WTC11 (cell line): Measurements from ENCODE around the gene RLN3. TPM values are rescaled to one million over a fixed set of nuclear protein-coding genes. Genes with fewer than 3 reads are reported as not detected.

Source experiments
- ATAC-seq: fragments of 200-7000 bp; cut with Tn5 transposase; 2 replicates; pipeline ENCODE4 v1.10.0; 2021; ENCODE audit warnings: mild to moderate bottlenecking, moderate library complexity
- CTCF ChIA-PET: fragments of 300-600 bp; sonication (Branson Sonifier 250); formaldehyde crosslinking; loops from one replicate; lab custom pipeline; 2021; ENCODE audit warnings: antibody characterized with exemption; lab: Charles Lee
- POLR2A ChIA-PET: fragments of 350-600 bp; sonication (Branson Sonifier 250); formaldehyde crosslinking; loops from one replicate; lab custom pipeline; 2021; ENCODE audit warnings: antibody characterized with exemption; lab: Charles Lee
- DNase-seq: peaks from one replicate; pipeline ENCODE4 v3.0.0; 2021; ENCODE audit warnings: low spot score
- H3K27ac Mint-ChIP-seq: 2 replicates; pipeline ENCODE4 v1.8.0; 2021; ENCODE audit warnings: mixed read lengths
- H3K27me3 Mint-ChIP-seq: 2 replicates; pipeline ENCODE4 v1.8.0; 2021; ENCODE audit warnings: low read depth, mild to moderate bottlenecking, moderate library complexity, mixed read lengths
- H3K36me3 Mint-ChIP-seq: 2 replicates; pipeline ENCODE4 v1.8.0; 2021; ENCODE audit warnings: mixed read lengths
- H3K4me1 Mint-ChIP-seq: 2 replicates; pipeline ENCODE4 v1.8.0; 2022; ENCODE audit warnings: mixed read lengths
- H3K4me3 Mint-ChIP-seq: 2 replicates; pipeline ENCODE4 v1.8.0; 2021; ENCODE audit warnings: mild to moderate bottlenecking, moderate library complexity, mixed read lengths
- H3K9me3 Mint-ChIP-seq: 2 replicates; pipeline ENCODE4 v1.8.0; 2021; ENCODE audit warnings: mixed read lengths
- AFF4 ChIP-seq: sonication (generic); formaldehyde crosslinking; IDR thresholded peaks from 2 replicates; pipeline ENCODE4 v1.8.1; 2023; ENCODE audit warnings: mild to moderate bottlenecking, missing genetic modification reagents, borderline replicate concordance
- CREB1 ChIP-seq: sonication (generic); formaldehyde crosslinking; IDR thresholded peaks from 2 replicates; pipeline ENCODE4 v1.8.0; 2023; ENCODE audit warnings: mild to moderate bottlenecking, missing genetic modification reagents
- ELF4 ChIP-seq: sonication (generic); formaldehyde crosslinking; IDR thresholded peaks from 2 replicates; pipeline ENCODE4 v1.8.1; 2022; ENCODE audit warnings: low read depth, mild to moderate bottlenecking, moderate library complexity, missing genetic modification reagents
- EMX1 ChIP-seq: fragments of 250-450 bp; sonication (Bioruptor Pico); IDR thresholded peaks from 2 replicates; pipeline ENCODE4 v1.8.0; 2021; ENCODE audit warnings: mild to moderate bottlenecking
- FOXJ3 ChIP-seq: sonication (generic); formaldehyde crosslinking; IDR thresholded peaks from 2 replicates; pipeline ENCODE4 v1.9.0; 2021; ENCODE audit warnings: missing genetic modification reagents, mild to moderate bottlenecking, borderline replicate concordance
- NFE2L1 ChIP-seq: sonication (generic); formaldehyde crosslinking; IDR thresholded peaks from 2 replicates; pipeline ENCODE4 v1.8.1; 2023; ENCODE audit warnings: missing genetic modification reagents
- NR2C2 ChIP-seq: sonication (generic); formaldehyde crosslinking; IDR thresholded peaks from 2 replicates; pipeline ENCODE4 v1.8.0; 2022; ENCODE audit warnings: mild to moderate bottlenecking, missing genetic modification reagents
- TEAD1 ChIP-seq: sonication (generic); formaldehyde crosslinking; IDR thresholded peaks from 2 replicates; pipeline ENCODE4 v1.8.0; 2022; ENCODE audit warnings: mild to moderate bottlenecking, missing genetic modification reagents
- ZBTB43 ChIP-seq: sonication (generic); formaldehyde crosslinking; IDR thresholded peaks from 2 replicates; pipeline ENCODE4 v1.8.1; 2023; ENCODE audit warnings: mild to moderate bottlenecking, missing genetic modification reagents
- ZNF532 ChIP-seq: fragments of 250-450 bp; sonication (Bioruptor Pico); IDR thresholded peaks from 2 replicates; pipeline ENCODE4 v1.9.0; 2021; ENCODE audit warnings: mild to moderate bottlenecking, borderline replicate concordance
- total RNA-seq: library from RNA; stranded (reverse); gene quantifications from 3 replicates; pipeline ENCODE4 v1.2.3, GENCODE V29; 2021
- TF ChIP-seq, protein P1 (sequence below): fragments of 250-450 bp; sonication (Bioruptor Pico); IDR thresholded peaks from 2 replicates; pipeline ENCODE4 v1.9.0; 2021; ENCODE audit warnings: mild to moderate bottlenecking
- TF ChIP-seq, protein P2 (sequence below): sonication (generic); formaldehyde crosslinking; IDR thresholded peaks from 2 replicates; pipeline ENCODE4 v1.8.0; 2022; ENCODE audit warnings: mild to moderate bottlenecking, missing genetic modification reagents
- TF ChIP-seq, protein P3 (sequence below): sonication (generic); formaldehyde crosslinking; IDR thresholded peaks from 2 replicates; pipeline ENCODE4 v1.8.1; 2023; ENCODE audit warnings: mild to moderate bottlenecking, missing genetic modification reagents
- TF ChIP-seq, protein P4 (sequence below): fragments of 250-450 bp; sonication (Bioruptor Pico); IDR thresholded peaks from 2 replicates; pipeline ENCODE4 v1.8.0; 2021; ENCODE audit warnings: mild to moderate bottlenecking
- TF ChIP-seq, protein P5 (sequence below): sonication (generic); formaldehyde crosslinking; IDR thresholded peaks from 2 replicates; pipeline ENCODE4 v1.8.0; 2022; ENCODE audit warnings: missing genetic modification reagents

The RLN3 gene
- total RNA-seq, 1 experiment from 2014 or later, result not detected

GRCh38 chr19:14015524-14016035 is 12.4 kb upstream of the RLN3 start (continued):
- TF ChIP-seq, protein P1, sequence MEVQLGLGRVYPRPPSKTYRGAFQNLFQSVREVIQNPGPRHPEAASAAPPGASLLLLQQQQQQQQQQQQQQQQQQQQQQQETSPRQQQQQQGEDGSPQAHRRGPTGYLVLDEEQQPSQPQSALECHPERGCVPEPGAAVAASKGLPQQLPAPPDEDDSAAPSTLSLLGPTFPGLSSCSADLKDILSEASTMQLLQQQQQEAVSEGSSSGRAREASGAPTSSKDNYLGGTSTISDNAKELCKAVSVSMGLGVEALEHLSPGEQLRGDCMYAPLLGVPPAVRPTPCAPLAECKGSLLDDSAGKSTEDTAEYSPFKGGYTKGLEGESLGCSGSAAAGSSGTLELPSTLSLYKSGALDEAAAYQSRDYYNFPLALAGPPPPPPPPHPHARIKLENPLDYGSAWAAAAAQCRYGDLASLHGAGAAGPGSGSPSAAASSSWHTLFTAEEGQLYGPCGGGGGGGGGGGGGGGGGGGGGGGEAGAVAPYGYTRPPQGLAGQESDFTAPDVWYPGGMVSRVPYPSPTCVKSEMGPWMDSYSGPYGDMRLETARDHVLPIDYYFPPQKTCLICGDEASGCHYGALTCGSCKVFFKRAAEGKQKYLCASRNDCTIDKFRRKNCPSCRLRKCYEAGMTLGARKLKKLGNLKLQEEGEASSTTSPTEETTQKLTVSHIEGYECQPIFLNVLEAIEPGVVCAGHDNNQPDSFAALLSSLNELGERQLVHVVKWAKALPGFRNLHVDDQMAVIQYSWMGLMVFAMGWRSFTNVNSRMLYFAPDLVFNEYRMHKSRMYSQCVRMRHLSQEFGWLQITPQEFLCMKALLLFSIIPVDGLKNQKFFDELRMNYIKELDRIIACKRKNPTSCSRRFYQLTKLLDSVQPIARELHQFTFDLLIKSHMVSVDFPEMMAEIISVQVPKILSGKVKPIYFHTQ, result no peak
- TF ChIP-seq ELF4 (CRISPR knock-in tag), result no peak
- no peak for TF ChIP-seq TEAD1 (CRISPR knock-in tag)
- TF ChIP-seq, all 79 proteins: peak for 0

- no peak overlapping the region for H3K27ac Mint-ChIP-seq
- H3K36me3 Mint-ChIP-seq, result no peaks in the 10 kb centered on the region
- DNase-seq, result no peak
- no peak overlapping the region for H3K4me3 Mint-ChIP-seq
- peaks cover 5% of the 10 kb centered on the region for H3K4me1 Mint-ChIP-seq
- no peak for ATAC-seq
- ChIA-PET CTCF (interaction anchor here (0.6 to 2.5 kb wide), 8 partner anchors 12 to 66 kb away, joined by 3 to 9 read pairs (median 5); partner anchors contain the start of genes IL27RA, MISP3 and RFX1), POLR2A (interaction anchor here (0.6 to 0.7 kb wide), 4 partner anchors 9 to 216 kb away, joined by 3 read pairs; no protein-coding TSS in a partner anchor)
- H3K9me3 Mint-ChIP-seq, result no peaks in the 10 kb centered on the region
- H3K27me3 Mint-ChIP-seq, result no peaks in the 10 kb centered on the region
- TF ChIP-seq, protein P2, sequence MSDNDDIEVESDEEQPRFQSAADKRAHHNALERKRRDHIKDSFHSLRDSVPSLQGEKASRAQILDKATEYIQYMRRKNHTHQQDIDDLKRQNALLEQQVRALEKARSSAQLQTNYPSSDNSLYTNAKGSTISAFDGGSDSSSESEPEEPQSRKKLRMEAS (CRISPR knock-in tag), result no peak
- no peak for TF ChIP-seq ZBTB43 (CRISPR knock-in tag)
- TF ChIP-seq, protein P3, sequence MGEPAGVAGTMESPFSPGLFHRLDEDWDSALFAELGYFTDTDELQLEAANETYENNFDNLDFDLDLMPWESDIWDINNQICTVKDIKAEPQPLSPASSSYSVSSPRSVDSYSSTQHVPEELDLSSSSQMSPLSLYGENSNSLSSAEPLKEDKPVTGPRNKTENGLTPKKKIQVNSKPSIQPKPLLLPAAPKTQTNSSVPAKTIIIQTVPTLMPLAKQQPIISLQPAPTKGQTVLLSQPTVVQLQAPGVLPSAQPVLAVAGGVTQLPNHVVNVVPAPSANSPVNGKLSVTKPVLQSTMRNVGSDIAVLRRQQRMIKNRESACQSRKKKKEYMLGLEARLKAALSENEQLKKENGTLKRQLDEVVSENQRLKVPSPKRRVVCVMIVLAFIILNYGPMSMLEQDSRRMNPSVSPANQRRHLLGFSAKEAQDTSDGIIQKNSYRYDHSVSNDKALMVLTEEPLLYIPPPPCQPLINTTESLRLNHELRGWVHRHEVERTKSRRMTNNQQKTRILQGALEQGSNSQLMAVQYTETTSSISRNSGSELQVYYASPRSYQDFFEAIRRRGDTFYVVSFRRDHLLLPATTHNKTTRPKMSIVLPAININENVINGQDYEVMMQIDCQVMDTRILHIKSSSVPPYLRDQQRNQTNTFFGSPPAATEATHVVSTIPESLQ (CRISPR knock-in tag), result no peak
- no peak for TF ChIP-seq ZNF532 (CRISPR knock-in tag)
- TF ChIP-seq NFE2L1 (CRISPR knock-in tag), result no peak
- no peak for TF ChIP-seq FOXJ3 (CRISPR knock-in tag)
- TF ChIP-seq, protein P4, sequence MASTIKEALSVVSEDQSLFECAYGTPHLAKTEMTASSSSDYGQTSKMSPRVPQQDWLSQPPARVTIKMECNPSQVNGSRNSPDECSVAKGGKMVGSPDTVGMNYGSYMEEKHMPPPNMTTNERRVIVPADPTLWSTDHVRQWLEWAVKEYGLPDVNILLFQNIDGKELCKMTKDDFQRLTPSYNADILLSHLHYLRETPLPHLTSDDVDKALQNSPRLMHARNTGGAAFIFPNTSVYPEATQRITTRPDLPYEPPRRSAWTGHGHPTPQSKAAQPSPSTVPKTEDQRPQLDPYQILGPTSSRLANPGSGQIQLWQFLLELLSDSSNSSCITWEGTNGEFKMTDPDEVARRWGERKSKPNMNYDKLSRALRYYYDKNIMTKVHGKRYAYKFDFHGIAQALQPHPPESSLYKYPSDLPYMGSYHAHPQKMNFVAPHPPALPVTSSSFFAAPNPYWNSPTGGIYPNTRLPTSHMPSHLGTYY (CRISPR knock-in tag), result no peak
- TF ChIP-seq, protein P5, sequence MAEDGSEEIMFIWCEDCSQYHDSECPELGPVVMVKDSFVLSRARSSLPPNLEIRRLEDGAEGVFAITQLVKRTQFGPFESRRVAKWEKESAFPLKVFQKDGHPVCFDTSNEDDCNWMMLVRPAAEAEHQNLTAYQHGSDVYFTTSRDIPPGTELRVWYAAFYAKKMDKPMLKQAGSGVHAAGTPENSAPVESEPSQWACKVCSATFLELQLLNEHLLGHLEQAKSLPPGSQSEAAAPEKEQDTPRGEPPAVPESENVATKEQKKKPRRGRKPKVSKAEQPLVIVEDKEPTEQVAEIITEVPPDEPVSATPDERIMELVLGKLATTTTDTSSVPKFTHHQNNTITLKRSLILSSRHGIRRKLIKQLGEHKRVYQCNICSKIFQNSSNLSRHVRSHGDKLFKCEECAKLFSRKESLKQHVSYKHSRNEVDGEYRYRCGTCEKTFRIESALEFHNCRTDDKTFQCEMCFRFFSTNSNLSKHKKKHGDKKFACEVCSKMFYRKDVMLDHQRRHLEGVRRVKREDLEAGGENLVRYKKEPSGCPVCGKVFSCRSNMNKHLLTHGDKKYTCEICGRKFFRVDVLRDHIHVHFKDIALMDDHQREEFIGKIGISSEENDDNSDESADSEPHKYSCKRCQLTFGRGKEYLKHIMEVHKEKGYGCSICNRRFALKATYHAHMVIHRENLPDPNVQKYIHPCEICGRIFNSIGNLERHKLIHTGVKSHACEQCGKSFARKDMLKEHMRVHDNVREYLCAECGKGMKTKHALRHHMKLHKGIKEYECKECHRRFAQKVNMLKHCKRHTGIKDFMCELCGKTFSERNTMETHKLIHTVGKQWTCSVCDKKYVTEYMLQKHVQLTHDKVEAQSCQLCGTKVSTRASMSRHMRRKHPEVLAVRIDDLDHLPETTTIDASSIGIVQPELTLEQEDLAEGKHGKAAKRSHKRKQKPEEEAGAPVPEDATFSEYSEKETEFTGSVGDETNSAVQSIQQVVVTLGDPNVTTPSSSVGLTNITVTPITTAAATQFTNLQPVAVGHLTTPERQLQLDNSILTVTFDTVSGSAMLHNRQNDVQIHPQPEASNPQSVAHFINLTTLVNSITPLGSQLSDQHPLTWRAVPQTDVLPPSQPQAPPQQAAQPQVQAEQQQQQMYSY (CRISPR knock-in tag), result no peak
- TF ChIP-seq AFF4 (CRISPR knock-in tag), result no peak
- no peak for TF ChIP-seq EMX1
- TF ChIP-seq CREB1, result no peak
- TF ChIP-seq NR2C2 (CRISPR knock-in tag), result no peak
Measured at GRCh38 chr19:14019100-14019499, 8.8 kb upstream of the RLN3 start.
